ENCODE results near the gene CBX2. TPM values are rescaled to one million over a fixed set of nuclear protein-coding genes. Genes with fewer than 3 reads are reported as not detected.
"Not testable (repeated sequence)": the region's sequence is repeated elsewhere in the genome, so short reads cannot be mapped to it uniquely, and the experiment has no call there.

CBX2 gene
- total RNA-seq, 4 donors from 2014 or later: 0.81 to 2.5 (median 2.0) TPM

GRCh38 chr17:79750650-79751545 lies 27.1 kb upstream of the CBX2 start:
- Histone ChIP-seq H3K4me1 (peaks cover 0 to 17% (median 3%) of the 10 kb centered on the region in 3 donors), H3K9me3 (no peaks in the 10 kb centered on the region), H3K4me3 (no peak overlapping the region), H3K36me3 (no peaks in the 10 kb centered on the region), H3K27me3 (peaks cover 99% of the 10 kb centered on the region), H3K27ac (no peak overlapping the region)
- TF ChIP-seq POLR2AphosphoS5 (IDR thresholded peaks at IDR 0.05) (no peak), EP300 (IDR thresholded peaks at IDR 0.05) (no peak), POLR2A (IDR thresholded peaks at IDR 0.05) (no peak), CTCF (IDR thresholded peaks at IDR 0.05) (no peak)
- 78 to 86% methylated on average over 6 to 13 of the region's 13 CpGs for WGBS, 2 donors (ENCODE audit: low coverage in 1 of 2)
- ATAC-seq: no peak

- Histone ChIP-seq H3K4me3 (no peak overlapping the region), H3K9me3 (no peaks in the 10 kb centered on the region), H3K27ac (no peak overlapping the region), H3K4me1 (peaks cover 0 to 13% (median 3%) of the 10 kb centered on the region in 3 donors), H3K27me3 (peaks cover 96% of the 10 kb centered on the region), H3K36me3 (no peaks in the 10 kb centered on the region)
- TF ChIP-seq POLR2AphosphoS5 (IDR thresholded peaks at IDR 0.05) (no peak), EP300 (IDR thresholded peaks at IDR 0.05) (no peak), POLR2A (IDR thresholded peaks at IDR 0.05) (no peak), CTCF (IDR thresholded peaks at IDR 0.05) (no peak)
- 50 to 73% methylated on average over 6 to 13 of the region's 13 CpGs for WGBS, 2 donors (ENCODE audit: low coverage in 1 of 2)
- ATAC-seq: no peak
Measured at GRCh38 chr17:79752175-79752574, 25.8 kb upstream of the CBX2 start.

- no peak overlapping the region for H3K27ac ChIP-seq
- no peaks in the 10 kb centered on the region for H3K36me3 ChIP-seq
- WGBS, 2 donors (ENCODE audit: low coverage in 1 of 2): 72 to 76% methylated on average over 10 to 11 of the region's 12 CpGs
- no peaks in the 10 kb centered on the region for H3K4me1 ChIP-seq
- H3K9me3 ChIP-seq: no peaks in the 10 kb centered on the region
- H3K4me3 ChIP-seq: no peak overlapping the region
- no peak for ATAC-seq
- peaks cover 83% of the 10 kb centered on the region for H3K27me3 ChIP-seq
- no peak for TF ChIP-seq CTCF (IDR thresholded peaks at IDR 0.05)
- TF ChIP-seq POLR2A (IDR thresholded peaks at IDR 0.05): no peak
- TF ChIP-seq EP300 (IDR thresholded peaks at IDR 0.05): no peak
- TF ChIP-seq POLR2AphosphoS5 (IDR thresholded peaks at IDR 0.05): no peak
Measured at GRCh38 chr17:79754370-79754769, 23.6 kb upstream of the CBX2 start.

DNA sequence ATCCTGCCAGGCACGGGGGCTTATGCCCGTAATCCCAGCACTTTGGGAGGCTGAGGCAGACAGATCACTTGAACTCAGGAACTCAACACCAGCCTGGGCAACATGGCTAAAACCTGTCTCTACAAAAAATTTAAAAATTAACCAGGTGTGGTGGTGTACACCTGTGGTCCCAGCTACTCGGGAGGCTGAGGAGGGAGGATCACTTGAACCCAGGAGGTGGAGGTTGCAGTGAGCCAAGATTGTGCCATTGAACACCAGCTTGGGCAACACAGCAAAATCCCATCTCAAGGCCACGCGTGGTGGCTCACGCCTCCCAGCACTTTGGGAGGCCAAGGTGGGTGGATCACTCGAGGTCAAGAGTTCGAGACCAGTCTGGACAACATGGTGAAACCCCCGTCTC lies 23.0 kb upstream of the CBX2 start:
- not testable (repeated sequence) for H3K4me3 ChIP-seq, H3K27ac ChIP-seq, H3K4me1 ChIP-seq, ATAC-seq, H3K36me3 ChIP-seq, H3K9me3 ChIP-seq
- H3K27me3 ChIP-seq: peaks cover 78% of the 10 kb centered on the region
- 84% methylated on average over 3 to 5 of the region's 9 CpGs for WGBS, 2 donors (ENCODE audit: low coverage in 1 of 2)

- H3K4me3 ChIP-seq: no peak overlapping the region
- ATAC-seq: no peak
- no peaks in the 10 kb centered on the region for H3K9me3 ChIP-seq
- TF ChIP-seq POLR2A (IDR thresholded peaks at IDR 0.05) (no peak), POLR2AphosphoS5 (IDR thresholded peaks at IDR 0.05) (no peak), EP300 (IDR thresholded peaks at IDR 0.05) (no peak), CTCF (IDR thresholded peaks at IDR 0.05) (no peak)
- H3K36me3 ChIP-seq: no peaks in the 10 kb centered on the region
- peaks cover 71% of the 10 kb centered on the region for H3K27me3 ChIP-seq
- no peaks in the 10 kb centered on the region for H3K4me1 ChIP-seq
- H3K27ac ChIP-seq: no peak overlapping the region
- 82 to 86% methylated on average over 6 of the region's 14 CpGs for WGBS, 2 donors (ENCODE audit: low coverage in 1 of 2)
Measured at GRCh38 chr17:79755591-79755990, 22.4 kb upstream of the CBX2 start.
